Measurements from ENCODE around the gene OR6N1.

Gene OR6N1

GRCh38 chr1:158752155-158752712, 19.8 kb downstream of the OR6N1 start:
- DNase-seq (ENCODE audit: low read depth in 2 of 2): no peak

- no peak for DNase-seq (ENCODE audit: low read depth in 2 of 2)
These were observed 36.1 kb downstream of the OR6N1 start for GRCh38 chr1:158735848-158736247.

DNA sequence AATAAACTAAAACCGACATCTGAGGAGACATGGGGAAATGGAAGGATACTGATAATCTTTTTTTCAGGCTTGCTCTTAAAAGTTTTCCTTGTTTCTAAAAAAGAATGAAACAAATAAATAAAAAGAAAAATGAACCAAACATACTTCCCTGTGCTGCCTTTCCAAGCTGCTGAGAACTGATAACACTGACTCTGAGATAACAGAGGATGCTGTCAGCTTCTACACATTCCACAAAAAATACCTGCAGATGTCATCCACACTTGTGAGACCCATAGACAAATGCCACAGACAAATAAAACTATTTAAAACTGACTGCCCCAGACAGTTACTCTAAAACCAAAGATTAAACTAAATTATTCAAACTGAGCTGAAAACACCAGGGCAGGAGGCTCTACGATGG, 39.5 kb downstream of the OR6N1 start:
- no peak for DNase-seq (ENCODE audit: low read depth in 2 of 2)

DNA sequence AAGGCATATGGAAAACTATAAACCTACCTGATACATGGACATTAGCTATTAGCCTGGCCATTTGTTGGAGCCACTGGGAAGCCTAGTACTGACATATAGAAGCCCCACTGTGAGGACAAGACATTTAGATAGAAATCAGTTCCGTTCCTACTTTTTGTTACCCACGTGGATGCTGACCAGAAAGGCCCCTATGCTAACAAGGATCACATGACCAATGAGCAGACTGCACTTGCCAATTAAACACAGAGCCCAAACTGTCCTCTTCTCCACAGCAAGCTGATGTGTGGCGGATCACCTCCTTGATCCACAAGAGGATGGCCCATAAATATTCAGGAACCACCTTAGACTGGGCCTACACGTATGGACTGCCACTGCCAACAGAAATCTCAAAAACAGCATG, 40.3 kb downstream of the OR6N1 start:
- no peak for DNase-seq (ENCODE audit: low read depth in 2 of 2)

DNA sequence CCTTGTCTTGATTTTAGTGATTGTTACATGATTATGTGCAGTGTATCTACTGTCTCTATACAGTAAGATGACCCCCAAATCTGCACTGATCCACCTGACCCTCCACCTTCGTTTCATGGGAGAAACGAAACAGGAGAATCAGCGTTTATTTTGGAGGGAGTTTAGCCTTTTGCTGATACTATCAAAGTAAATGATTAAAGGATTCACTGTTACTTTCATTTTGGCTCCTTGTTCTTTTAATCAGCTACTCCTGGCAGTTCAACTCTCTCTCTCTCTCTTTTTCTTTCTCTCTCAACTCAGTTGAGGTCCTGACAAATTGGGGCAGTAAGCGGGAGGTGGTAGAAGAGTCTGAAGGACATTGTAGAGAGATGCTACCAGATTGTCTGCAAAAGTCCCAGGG, 41.5 kb downstream of the OR6N1 start:
- DNase-seq (ENCODE audit: low read depth in 2 of 2): no peak

- no peak for DNase-seq (ENCODE audit: low read depth in 2 of 2)
These were observed 43.3 kb downstream of the OR6N1 start for GRCh38 chr1:158728510-158729225.

GRCh38 chr1:158724442-158724841, 47.6 kb downstream of the OR6N1 start:
- DNase-seq (ENCODE audit: low read depth in 2 of 2): no peak

GRCh38 chr1:158720620-158721019, 51.4 kb downstream of the OR6N1 start, which contains the start of gene OR6K3:
Gene OR6K3 (minus strand): TSS chr1:158720720. CDS start chr1:158718115, 2,605 bp downstream.
- DNase-seq (ENCODE audit: low read depth in 2 of 2): no peak

DNA sequence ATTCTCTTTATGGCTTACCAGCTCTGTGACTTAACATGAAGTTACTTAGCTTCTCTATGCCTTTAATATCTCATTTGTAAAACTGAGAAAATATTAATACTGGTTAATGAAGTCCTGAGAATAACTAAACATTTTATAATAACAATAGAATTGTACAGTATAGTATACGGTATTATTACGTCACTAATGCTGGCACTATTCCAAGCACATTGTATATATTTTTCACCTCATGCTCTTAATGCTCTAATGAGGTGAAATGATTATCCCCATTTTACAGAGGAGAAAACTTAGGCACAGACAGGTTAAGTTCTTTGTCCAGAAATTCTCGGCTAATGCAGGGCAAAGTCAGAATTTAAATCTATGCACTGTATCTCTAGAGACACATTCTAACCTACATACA, 52.3 kb downstream of the OR6N1 start:
- DNase-seq (ENCODE audit: low read depth in 2 of 2): no peak

- no peak for DNase-seq (ENCODE audit: low read depth in 2 of 2)
These were observed 54.7 kb downstream of the OR6N1 start for GRCh38 chr1:158717344-158717743.

DNA sequence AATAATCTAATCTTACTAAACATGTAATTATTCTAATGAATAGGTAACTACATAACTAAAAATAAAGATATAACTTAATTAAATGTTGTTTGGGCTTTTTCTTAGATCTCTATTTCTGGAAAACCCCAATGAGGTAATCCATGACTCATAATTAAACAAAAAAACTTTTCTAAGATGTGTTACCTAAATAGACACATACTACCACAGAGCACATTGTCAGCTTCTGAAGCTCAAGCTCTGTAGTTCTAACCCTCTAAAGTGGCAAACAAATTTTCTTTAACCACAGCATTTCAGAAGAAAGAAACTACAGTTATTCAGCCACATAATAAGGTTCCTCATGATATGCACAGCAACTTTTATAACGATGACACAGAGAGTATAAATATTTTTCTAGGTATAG, 55.7 kb downstream of the OR6N1 start:
- DNase-seq (ENCODE audit: low read depth in 2 of 2): no peak

- DNase-seq (ENCODE audit: low read depth in 2 of 2): no peak
These were observed 57.2 kb downstream of the OR6N1 start for GRCh38 chr1:158714754-158715153.

Data from stimulated activated CD8-positive, alpha-beta memory T cell treated with anti-CD3 and anti-CD28 coated beads, Interleukin-15, amount 100 ng/mL, for 48 hours (primary cell).